K562 treated with DMSO at 1 percent for 4 hours (cell line): ENCODE data around the gene RNF32. TPM values are rescaled to one million over a fixed set of nuclear protein-coding genes. Genes with fewer than 3 reads are reported as not detected.

Experiments
- total RNA-seq: library from RNA; unstranded; fragments of 300-600 nt; gene quantifications from 2 replicates; pipeline ENCODE4 v1.2.3, GENCODE V29; 2022; ENCODE audit not compliant: insufficient read depth

Gene RNF32
- 2.2 and 4.7 TPM in 2 replicates for total RNA-seq

GRCh38 chr7:156640257-156640948 is at the start of gene RNF32:
TSS of gene RNF32 (plus strand) at chr7:156640774. CDS start at chr7:156643878, 3,104 bp downstream.

